HepG2 (cell line): ENCODE results near the gene ASXL1. TPM values are rescaled to one million over a fixed set of nuclear protein-coding genes. Genes with fewer than 3 reads are reported as not detected.

ENCODE experiments used
- EP300 ChIP-seq, 3 experiments: sonication (generic) in 1 of 3; formaldehyde crosslinking in 1 of 3; IDR thresholded peaks; 2 replicates each; pipeline versions ENCODE4 v1.5.1 to v1.6.1; 2011 to 2020; ENCODE audit warnings: low read depth in 2 of 3, low read length in 2 of 3, borderline replicate concordance in 1 of 3, improper control_type of control experiment in 1 of 3, mild to moderate bottlenecking in 1 of 3, missing genetic modification reagents in 1 of 3, moderate library complexity in 1 of 3
- ESRRA ChIP-seq: sonication (generic); formaldehyde crosslinking; IDR thresholded peaks from 2 replicates; pipeline ENCODE4 v1.5.1; 2020; ENCODE audit warnings: mild to moderate bottlenecking, low read depth, missing genetic modification reagents
- HNRNPL ChIP-seq: fragments of 200-400 bp; formaldehyde crosslinking; IDR thresholded peaks from 2 replicates; pipeline ENCODE4 v1.6.1; 2017; ENCODE audit warnings: mild to moderate bottlenecking, low read depth, low read length
- HNRNPUL1 ChIP-seq: fragments of 200-400 bp; formaldehyde crosslinking; IDR thresholded peaks from 2 replicates; pipeline ENCODE4 v1.6.1; 2017; ENCODE audit warnings: low read depth, mild to moderate bottlenecking, low read length, moderate library complexity
- HOXA9 ChIP-seq: sonication (generic); formaldehyde crosslinking; IDR thresholded peaks from 2 replicates; pipeline ENCODE4 v1.8.1; 2022; ENCODE audit warnings: missing genetic modification reagents, mild to moderate bottlenecking, moderate library complexity, borderline replicate concordance
- KLF6 ChIP-seq: IDR thresholded peaks from 2 replicates; pipeline ENCODE4 v1.8.0; 2016; ENCODE audit warnings: missing biosample characterization, missing genetic modification reagents
- MYNN ChIP-seq: sonication (generic); formaldehyde crosslinking; IDR thresholded peaks from 2 replicates; pipeline ENCODE4 v1.4.0; 2020; ENCODE audit warnings: mild to moderate bottlenecking, low read depth, missing genetic modification reagents
- NFE2 ChIP-seq: sonication (generic); formaldehyde crosslinking; IDR thresholded peaks from 2 replicates; pipeline ENCODE4 v1.4.0; 2020; ENCODE audit warnings: missing genetic modification reagents
- SMARCC2 ChIP-seq: fragments of 450-650 bp; IDR thresholded peaks from 2 replicates; pipeline ENCODE4 v1.6.1; 2017; ENCODE audit warnings: antibody characterized with exemption, mild to moderate bottlenecking
- SSRP1 ChIP-seq: IDR thresholded peaks from 2 replicates; pipeline ENCODE4 v1.6.1; 2016; ENCODE audit warnings: control low read depth
- TAF1 ChIP-seq: sonication (generic); formaldehyde crosslinking; IDR thresholded peaks from 2 replicates; pipeline ENCODE4 v1.4.0; 2020; ENCODE audit warnings: missing genetic modification reagents
- ZKSCAN8 ChIP-seq: IDR thresholded peaks from 2 replicates; pipeline ENCODE4 v1.6.1; 2016; ENCODE audit warnings: borderline replicate concordance, missing genetic modification reagents, missing compliant biosample characterization
- ZNF354B ChIP-seq: sonication (generic); formaldehyde crosslinking; IDR thresholded peaks from 2 replicates; pipeline ENCODE4 v1.8.0; 2022; ENCODE audit warnings: mild to moderate bottlenecking, missing genetic modification reagents
- ZNF709 ChIP-seq: sonication (generic); formaldehyde crosslinking; IDR thresholded peaks from 2 replicates; pipeline ENCODE4 v1.5.0; 2020; ENCODE audit warnings: mild to moderate bottlenecking, missing genetic modification reagents
- polyA plus RNA-seq, 8 experiments: library from polyadenylated mRNA; depleted of rRNA in 3 of 8; stranded (reverse) in 7 of 8; unstranded in 1 of 8; fragments of >200 nt; fragmentation: Illumina TruSeq in 4 of 8; extraction: Trizol in 4 of 8; gene quantifications; 2 replicates each; pipeline versions ENCODE4 v1.2.1 to v1.2.3, GENCODE V29; 2011 to 2016; ENCODE audit warnings: low read depth in 4 of 8, missing spikeins in 1 of 8, mixed read lengths in 1 of 8; ENCODE audit not compliant: insufficient read depth in 1 of 8
- total RNA-seq, 5 experiments: library from RNA; depleted of rRNA; stranded (reverse); fragments of >200 nt; fragmentation: Illumina TruSeq; extraction: Trizol; gene quantifications; 2 replicates each; pipeline ENCODE4 v1.2.3, GENCODE V29; 2016; ENCODE audit warnings: low read depth in 1 of 5
- TF ChIP-seq, protein P1 (sequence below): IDR thresholded peaks from 2 replicates; pipeline ENCODE4 v1.6.1; 2012; ENCODE audit warnings: low read length, improper control_type of control experiment
- TF ChIP-seq, protein P2 (sequence below): sonication (generic); formaldehyde crosslinking; IDR thresholded peaks from 2 replicates; pipeline ENCODE4 v1.4.0; 2020; ENCODE audit warnings: missing genetic modification reagents, borderline replicate concordance
- TF ChIP-seq, protein P3 (sequence below): sonication (generic); formaldehyde crosslinking; IDR thresholded peaks from 2 replicates; pipeline ENCODE4 v1.5.0; 2020; ENCODE audit warnings: missing genetic modification reagents
- TF ChIP-seq, protein P4 (sequence below): IDR thresholded peaks from 2 replicates; pipeline ENCODE4 v1.6.1; 2016; ENCODE audit warnings: mild to moderate bottlenecking, missing biosample characterization, missing genetic modification reagents

The ASXL1 gene
- total and polyA plus RNA-seq, 2 of the 13 experiments (the other 11 are each of a cell fraction or from before 2014, with no cell fraction given): 62.1 to 74.8 TPM

DNA sequence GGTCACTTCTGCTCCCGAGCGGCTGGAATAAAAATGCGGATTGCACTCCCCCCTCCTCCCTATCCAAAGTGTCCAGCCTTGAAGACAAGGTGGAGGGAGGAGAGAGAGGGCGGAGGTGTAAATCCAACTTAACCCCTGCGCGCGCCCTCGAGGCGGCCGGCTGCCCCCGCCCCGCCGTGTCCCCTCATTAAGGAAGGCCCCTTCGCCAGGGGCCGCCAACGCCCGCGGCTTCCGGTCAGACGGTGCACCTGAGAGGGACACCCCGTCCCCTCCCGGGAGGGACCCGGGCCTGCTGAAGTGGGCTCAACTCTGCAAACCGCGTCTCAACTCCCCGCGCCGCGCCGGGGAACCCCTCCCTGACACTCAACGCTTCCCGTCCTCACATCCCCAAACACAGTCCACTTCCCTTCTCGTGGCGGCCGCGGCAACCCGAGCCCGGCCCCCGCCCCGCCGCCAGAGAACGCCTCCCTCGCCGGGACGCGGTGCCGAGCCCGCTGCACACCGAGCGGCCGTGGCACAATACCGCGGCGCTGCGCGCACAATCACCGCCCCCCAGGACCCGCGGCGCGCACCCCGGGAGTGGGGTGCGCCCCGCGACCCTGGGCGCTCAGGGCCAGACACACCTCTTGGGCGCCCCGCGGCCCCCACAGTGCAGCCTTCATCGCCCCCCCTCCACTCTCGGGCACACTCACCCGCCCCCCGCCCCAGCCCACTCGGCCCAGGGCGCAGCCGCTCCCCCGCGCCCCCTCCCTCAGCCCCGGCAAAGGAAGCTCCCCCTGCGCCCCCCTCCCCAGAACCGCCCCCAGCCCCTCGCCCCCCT is 124.5 kb downstream of the ASXL1 start (continued):
- TF ChIP-seq, protein P1, sequence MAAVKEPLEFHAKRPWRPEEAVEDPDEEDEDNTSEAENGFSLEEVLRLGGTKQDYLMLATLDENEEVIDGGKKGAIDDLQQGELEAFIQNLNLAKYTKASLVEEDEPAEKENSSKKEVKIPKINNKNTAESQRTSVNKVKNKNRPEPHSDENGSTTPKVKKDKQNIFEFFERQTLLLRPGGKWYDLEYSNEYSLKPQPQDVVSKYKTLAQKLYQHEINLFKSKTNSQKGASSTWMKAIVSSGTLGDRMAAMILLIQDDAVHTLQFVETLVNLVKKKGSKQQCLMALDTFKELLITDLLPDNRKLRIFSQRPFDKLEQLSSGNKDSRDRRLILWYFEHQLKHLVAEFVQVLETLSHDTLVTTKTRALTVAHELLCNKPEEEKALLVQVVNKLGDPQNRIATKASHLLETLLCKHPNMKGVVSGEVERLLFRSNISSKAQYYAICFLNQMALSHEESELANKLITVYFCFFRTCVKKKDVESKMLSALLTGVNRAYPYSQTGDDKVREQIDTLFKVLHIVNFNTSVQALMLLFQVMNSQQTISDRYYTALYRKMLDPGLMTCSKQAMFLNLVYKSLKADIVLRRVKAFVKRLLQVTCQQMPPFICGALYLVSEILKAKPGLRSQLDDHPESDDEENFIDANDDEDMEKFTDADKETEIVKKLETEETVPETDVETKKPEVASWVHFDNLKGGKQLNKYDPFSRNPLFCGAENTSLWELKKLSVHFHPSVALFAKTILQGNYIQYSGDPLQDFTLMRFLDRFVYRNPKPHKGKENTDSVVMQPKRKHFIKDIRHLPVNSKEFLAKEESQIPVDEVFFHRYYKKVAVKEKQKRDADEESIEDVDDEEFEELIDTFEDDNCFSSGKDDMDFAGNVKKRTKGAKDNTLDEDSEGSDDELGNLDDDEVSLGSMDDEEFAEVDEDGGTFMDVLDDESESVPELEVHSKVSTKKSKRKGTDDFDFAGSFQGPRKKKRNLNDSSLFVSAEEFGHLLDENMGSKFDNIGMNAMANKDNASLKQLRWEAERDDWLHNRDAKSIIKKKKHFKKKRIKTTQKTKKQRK: no peak
- TF ChIP-seq ZNF354B (CRISPR knock-in tag) (0 out of 2 replicates have a peak, but pooled peaks have one; percentile 48), EP300 (IDR thresholded peaks at IDR 0.05; ENCODE audit: low read depth in 2 of 2, low read length in 2 of 2) (peak in 1 of 2 experiments; percentile 18; a peak in 1 of 4 replicates), EP300 (CRISPR knock-in tag; IDR thresholded peaks at IDR 0.05; ENCODE audit: borderline replicate concordance) (no peak), TAF1 (peak; percentile 49; the same call in 1 of the 2 replicates), KLF6 (no peak), ZNF709 (CRISPR knock-in tag) (no peak), HOXA9 (peak; percentile 80; the same call in 1 of the 2 replicates), NFE2 (no peak), MYNN (CRISPR knock-in tag) (no peak; the same call in 1 of the 2 replicates), HNRNPUL1 (no peak), ZKSCAN8 (CRISPR knock-in tag) (peak; percentile 49; the same call in 1 of the 2 replicates), SSRP1 (CRISPR knock-in tag) (peak; percentile 42; the same call in 1 of the 2 replicates), SMARCC2 (no peak), HNRNPL (0 out of 2 replicates have a peak, but pooled peaks have one; percentile 46), ESRRA (CRISPR knock-in tag) (peak; percentile 53; the same call in 1 of the 2 replicates)
- TF ChIP-seq, protein P2, sequence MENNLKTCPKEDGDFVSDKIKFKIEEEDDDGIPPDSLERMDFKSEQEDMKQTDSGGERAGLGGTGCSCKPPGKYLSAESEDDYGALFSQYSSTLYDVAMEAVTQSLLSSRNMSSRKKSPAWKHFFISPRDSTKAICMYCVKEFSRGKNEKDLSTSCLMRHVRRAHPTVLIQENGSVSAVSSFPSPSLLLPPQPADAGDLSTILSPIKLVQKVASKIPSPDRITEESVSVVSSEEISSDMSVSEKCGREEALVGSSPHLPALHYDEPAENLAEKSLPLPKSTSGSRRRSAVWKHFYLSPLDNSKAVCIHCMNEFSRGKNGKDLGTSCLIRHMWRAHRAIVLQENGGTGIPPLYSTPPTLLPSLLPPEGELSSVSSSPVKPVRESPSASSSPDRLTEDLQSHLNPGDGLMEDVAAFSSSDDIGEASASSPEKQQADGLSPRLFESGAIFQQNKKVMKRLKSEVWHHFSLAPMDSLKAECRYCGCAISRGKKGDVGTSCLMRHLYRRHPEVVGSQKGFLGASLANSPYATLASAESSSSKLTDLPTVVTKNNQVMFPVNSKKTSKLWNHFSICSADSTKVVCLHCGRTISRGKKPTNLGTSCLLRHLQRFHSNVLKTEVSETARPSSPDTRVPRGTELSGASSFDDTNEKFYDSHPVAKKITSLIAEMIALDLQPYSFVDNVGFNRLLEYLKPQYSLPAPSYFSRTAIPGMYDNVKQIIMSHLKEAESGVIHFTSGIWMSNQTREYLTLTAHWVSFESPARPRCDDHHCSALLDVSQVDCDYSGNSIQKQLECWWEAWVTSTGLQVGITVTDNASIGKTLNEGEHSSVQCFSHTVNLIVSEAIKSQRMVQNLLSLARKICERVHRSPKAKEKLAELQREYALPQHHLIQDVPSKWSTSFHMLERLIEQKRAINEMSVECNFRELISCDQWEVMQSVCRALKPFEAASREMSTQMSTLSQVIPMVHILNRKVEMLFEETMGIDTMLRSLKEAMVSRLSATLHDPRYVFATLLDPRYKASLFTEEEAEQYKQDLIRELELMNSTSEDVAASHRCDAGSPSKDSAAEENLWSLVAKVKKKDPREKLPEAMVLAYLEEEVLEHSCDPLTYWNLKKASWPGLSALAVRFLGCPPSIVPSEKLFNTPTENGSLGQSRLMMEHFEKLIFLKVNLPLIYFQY (CRISPR knock-in tag): 0 out of 2 replicates have a peak, but pooled peaks have one; percentile 73
- TF ChIP-seq, protein P3, sequence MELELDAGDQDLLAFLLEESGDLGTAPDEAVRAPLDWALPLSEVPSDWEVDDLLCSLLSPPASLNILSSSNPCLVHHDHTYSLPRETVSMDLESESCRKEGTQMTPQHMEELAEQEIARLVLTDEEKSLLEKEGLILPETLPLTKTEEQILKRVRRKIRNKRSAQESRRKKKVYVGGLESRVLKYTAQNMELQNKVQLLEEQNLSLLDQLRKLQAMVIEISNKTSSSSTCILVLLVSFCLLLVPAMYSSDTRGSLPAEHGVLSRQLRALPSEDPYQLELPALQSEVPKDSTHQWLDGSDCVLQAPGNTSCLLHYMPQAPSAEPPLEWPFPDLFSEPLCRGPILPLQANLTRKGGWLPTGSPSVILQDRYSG (CRISPR knock-in tag): peak; percentile 67; the same call in 1 of the 2 replicates
- TF ChIP-seq, protein P4, sequence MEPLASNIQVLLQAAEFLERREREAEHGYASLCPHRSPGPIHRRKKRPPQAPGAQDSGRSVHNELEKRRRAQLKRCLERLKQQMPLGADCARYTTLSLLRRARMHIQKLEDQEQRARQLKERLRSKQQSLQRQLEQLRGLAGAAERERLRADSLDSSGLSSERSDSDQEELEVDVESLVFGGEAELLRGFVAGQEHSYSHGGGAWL (CRISPR knock-in tag): no peak
